Stimulated activated CD8-positive, alpha-beta memory T cell treated with anti-CD3 and anti-CD28 coated beads, Interleukin-4, amount 100 ng/mL, for 4 hours (primary cell): Measurements from ENCODE around the gene NRK.
"Not testable (repeated sequence)": the region's sequence is repeated elsewhere in the genome, so short reads cannot be mapped to it uniquely, and the experiment has no call there.

Experiments used
- DNase-seq, 2 donors: peaks; one replicate each; pipeline ENCODE4 v3.0.0-alpha.2; 2020; ENCODE audit warnings: low read depth in 2 of 2, low spot score in 1 of 2

NRK gene

DNA sequence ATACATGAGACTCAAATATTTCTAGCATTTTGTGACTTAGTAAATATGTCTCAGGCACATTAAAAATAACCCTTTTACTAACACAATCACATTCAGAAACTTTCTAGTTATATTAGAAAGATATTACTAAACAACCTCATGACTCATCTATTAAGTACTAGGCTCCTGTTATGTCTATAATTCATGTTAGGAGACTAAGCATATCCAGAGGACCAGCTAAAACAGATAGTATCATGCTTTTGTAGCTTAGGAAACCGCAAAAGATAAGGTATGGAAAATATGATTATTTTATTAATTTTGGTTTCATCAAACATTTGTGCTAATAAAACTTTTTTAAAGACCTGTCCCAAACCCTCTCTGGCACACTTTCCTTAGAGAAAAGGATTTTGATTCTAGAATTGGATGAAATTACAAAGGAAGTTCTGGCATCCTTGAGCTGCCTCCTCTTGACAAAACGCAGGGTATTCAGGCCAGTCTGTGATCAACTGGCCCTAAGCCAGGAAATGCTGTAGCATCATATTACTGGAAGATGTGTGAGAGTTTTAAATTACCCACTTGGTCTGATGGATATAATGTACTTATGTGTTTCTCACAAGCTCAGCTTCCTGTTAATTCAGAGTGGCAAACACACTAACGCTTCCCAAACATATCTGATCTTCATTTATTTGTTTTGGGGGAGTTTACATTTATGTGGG lies 60.4 kb downstream of the NRK start:
- no peak for DNase-seq

GRCh38 chrX:105894721-105895120 lies 72.4 kb downstream of the NRK start:
- DNase-seq, result no peak

- no peak for DNase-seq
Measured at GRCh38 chrX:105909576-105909975, 87.2 kb downstream of the NRK start.

DNA sequence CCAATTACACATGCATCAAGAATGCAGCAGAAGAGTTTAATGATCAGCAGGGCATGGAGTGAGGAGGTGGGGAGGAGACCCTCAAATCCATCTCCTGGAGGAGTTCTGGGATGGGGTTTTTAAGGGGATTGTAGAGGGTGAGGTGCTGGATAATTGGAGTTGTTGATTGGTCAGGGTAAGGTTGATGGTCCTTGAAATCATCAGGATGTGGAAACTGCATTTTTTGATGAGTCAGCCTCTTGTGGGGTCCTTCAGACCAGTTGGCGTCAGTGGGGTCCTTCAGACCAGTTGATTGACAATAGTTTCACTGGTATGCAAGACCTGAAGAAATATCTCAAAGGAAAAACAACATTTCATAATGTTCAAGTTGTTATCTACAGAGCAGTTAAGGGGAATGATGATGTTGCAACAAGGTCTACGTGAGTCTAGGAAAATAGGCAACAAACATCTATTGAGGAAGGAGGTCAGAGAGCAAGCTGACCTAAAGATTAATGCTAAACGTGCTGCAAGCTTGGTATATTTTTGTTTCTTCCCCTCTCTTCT lies 88.3 kb downstream of the NRK start:
- no peak for DNase-seq

DNA sequence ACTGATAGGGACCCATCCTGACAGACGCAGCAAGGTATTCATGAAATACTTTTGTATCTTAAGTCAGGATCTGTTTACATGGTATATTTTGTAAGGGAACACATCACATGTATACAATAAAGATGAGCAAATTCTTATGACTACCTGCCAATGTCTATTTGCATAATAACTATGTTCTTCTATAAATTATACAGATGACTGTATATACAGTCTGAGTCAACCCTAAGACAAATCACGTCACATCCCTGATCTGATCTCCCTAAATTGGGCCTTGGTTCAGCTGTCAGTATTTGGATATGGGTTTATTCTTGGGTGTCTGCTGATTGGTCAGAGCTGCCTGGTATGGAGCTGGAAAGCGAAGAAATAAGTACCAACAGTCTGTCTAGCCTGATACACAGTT lies 122.9 kb downstream of the NRK start:
- no peak for DNase-seq

GRCh38 chrX:105969487-105969886 lies 147.1 kb downstream of the NRK start:
- DNase-seq, result no peak

- DNase-seq, result no peak
Measured at GRCh38 chrX:105972690-105973386, 150.5 kb downstream of the NRK start.

GRCh38 chrX:105973387-105973739 lies 151.0 kb downstream of the NRK start:
- no peak for DNase-seq

DNA sequence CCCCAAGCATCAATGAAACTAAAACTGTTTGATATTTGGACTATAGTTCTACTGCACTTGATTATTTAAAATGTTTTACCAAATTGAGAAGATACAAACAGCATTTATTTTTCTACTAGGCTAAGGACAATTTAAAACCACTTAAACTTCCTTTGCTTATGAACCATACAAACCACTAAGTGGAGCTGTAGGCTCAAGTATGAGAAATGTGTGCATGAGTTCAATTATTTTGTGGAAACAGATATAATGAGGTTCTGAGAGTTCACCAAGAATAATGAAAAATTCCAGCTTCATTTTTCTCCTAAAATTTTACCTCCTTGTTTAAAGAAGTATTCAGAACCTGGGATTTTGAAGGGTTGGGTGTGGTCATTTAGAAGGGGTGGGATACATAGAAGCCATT lies 153.0 kb downstream of the NRK start:
- no peak for DNase-seq

GRCh38 chrX:105981772-105982485 lies 159.6 kb downstream of the NRK start:
- no peak for DNase-seq

- DNase-seq, result not testable (repeated sequence)
Measured at GRCh38 chrX:105988487-105988886, 166.1 kb downstream of the NRK start.

DNA sequence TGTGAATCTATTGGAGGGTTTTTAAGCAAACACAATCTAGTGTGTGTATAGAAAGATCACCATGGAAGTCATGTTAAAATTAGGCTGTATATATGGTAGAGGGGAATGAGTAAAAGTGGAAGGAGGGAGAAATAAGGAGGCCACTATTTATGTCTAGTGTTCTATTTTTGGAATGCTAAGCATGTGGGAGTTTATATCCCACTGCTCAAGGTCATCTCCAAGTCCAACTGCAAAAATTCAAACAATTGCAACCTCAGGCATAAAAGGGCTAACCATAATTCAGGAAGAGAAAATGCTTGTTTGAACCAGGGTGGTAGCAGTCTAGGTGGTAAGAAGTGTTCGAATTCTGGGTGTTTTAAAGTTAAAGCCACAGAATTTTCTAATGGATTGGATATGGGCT lies 177.0 kb downstream of the NRK start:
- DNase-seq, result no peak

DNA sequence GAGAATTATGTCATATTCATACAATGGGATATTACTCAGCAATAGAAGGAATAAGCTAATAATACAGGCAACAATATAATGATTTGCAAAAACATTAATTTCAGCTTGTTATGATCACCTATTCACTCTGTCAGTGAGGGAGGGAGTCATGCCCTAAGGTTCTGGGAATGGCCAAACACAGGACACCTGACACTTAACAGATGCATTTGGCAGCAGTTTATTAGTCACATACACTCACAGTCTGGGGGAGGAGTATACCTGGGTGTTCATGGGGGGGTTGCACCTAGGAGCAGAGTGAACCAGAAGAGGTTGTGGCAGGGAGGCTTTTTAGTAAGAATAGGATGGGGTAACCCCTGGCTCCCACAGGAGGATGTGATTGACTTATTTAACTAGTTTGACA lies 177.9 kb downstream of the NRK start:
- DNase-seq, result no peak

- DNase-seq, result not testable (repeated sequence)
Measured at GRCh38 chrX:106000609-106001008, 178.3 kb downstream of the NRK start.

- DNase-seq, result no peak
Measured at GRCh38 chrX:106005684-106006083, 183.3 kb downstream of the NRK start.

DNA sequence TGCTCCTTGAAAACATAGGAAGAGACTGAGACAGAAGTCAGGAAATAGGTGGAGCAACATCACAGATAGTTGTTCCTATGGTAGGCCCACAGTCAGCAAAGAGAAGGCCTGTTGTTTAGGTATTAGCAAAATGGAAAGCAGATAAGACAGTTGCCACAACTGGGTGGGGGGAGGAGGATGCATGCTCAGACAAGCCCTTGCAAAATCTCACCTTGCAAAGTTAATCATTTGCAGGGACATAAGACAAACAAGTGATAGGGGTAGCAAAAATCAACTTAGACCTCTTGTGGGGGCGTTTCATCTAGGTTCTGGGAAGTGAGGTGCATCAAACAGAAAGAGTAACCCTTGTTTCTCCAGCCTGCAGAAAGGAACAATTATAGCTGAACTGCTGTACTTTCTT lies 185.5 kb downstream of the NRK start:
- DNase-seq, result no peak
